IMR-90 (cell line): Measurements from ENCODE around the gene CDH13. TPM values are rescaled to one million over a fixed set of nuclear protein-coding genes. Genes with fewer than 3 reads are reported as not detected.

Experiments
- ATAC-seq: fragments of 200-7000 bp; cut with Tn5 transposase; 2 replicates; pipeline ENCODE4 v1.9.1; 2020; ENCODE audit warnings: low read depth, mild to moderate bottlenecking, moderate library complexity
- BruUV-seq: library from RNA; stranded (reverse); fragments of 400-500 nt; replicated peaks from 2 replicates; lab custom pipeline; 2021; lab: Mats Ljungman, UMichigan
- CTCF ChIA-PET: fragments of 300-600 bp; formaldehyde crosslinking; extraction: SDS; loops from one replicate; lab custom pipeline; 2021; ENCODE audit warnings: antibody characterized with exemption; lab: Yijun Ruan, JAX
- POLR2A ChIA-PET: fragments of 300-600 bp; sonication (Branson Sonifier 250); formaldehyde crosslinking; loops from one replicate; lab custom pipeline; 2022; ENCODE audit warnings: antibody characterized with exemption; ENCODE audit not compliant: unreplicated experiment; lab: Charles Lee
- DNase-seq: peaks from one replicate; pipeline ENCODE4 v3.0.0; 2013
- H2AFZ ChIP-seq: replicated peaks from 2 replicates; pipeline ENCODE3; 2013; ENCODE audit warnings: low read length, mild to moderate bottlenecking; ENCODE audit not compliant: poor library complexity
- H2AK5ac ChIP-seq: 2 replicates; pipeline ENCODE4 v1.6.1; 2013; ENCODE audit warnings: low read depth, low read length, inconsistent platforms
- H2AK9ac ChIP-seq: replicated peaks from 2 replicates; pipeline ENCODE3; 2013; ENCODE audit warnings: mild to moderate bottlenecking, low read depth, low read length, moderate library complexity; ENCODE audit not compliant: poor library complexity
- H2BK120ac ChIP-seq: 2 replicates; pipeline ENCODE4 v1.6.1; 2013; ENCODE audit warnings: low read depth, low read length, inconsistent platforms
- H2BK15ac ChIP-seq: 3 replicates; pipeline ENCODE4 v1.6.1; 2013; ENCODE audit warnings: low read depth, low read length, inconsistent platforms
- H2BK20ac ChIP-seq: 2 replicates; pipeline ENCODE4 v1.6.1; 2013; ENCODE audit warnings: low read depth, mild to moderate bottlenecking, inconsistent platforms, low read length, moderate library complexity
- H2BK5ac ChIP-seq: 2 replicates; pipeline ENCODE4 v1.6.1; 2013; ENCODE audit warnings: mild to moderate bottlenecking, low read depth, low read length, inconsistent platforms; ENCODE audit not compliant: poor library complexity, severe bottlenecking
- H3K14ac ChIP-seq: replicated peaks from 2 replicates; pipeline ENCODE4 v1.6.1; 2013; ENCODE audit warnings: low read depth, low read length, inconsistent platforms
- H3K18ac ChIP-seq: 2 replicates; pipeline ENCODE4 v1.6.1; 2013; ENCODE audit warnings: low read depth, low read length, control low read depth
- H3K23ac ChIP-seq: 2 replicates; pipeline ENCODE4 v1.6.1; 2013; ENCODE audit warnings: low read depth, low read length, inconsistent platforms
- H3K27ac ChIP-seq: 2 replicates; pipeline ENCODE4 v1.5.1; 2013; ENCODE audit warnings: mild to moderate bottlenecking, control low read depth, low read length; ENCODE audit not compliant: insufficient read depth
- H3K27me3 ChIP-seq: 2 replicates; pipeline ENCODE4 v1.6.1; 2013; ENCODE audit warnings: low read length; ENCODE audit not compliant: control insufficient read depth, insufficient read depth
- H3K36me3 ChIP-seq: 2 replicates; pipeline ENCODE4 v1.6.1; 2013; ENCODE audit warnings: low read length, mixed read lengths; ENCODE audit not compliant: control insufficient read depth, insufficient read depth
- H3K4ac ChIP-seq: 2 replicates; pipeline ENCODE4 v1.6.1; 2013; ENCODE audit warnings: low read depth, low read length, inconsistent platforms
- H3K4me1 ChIP-seq: 2 replicates; pipeline ENCODE4 v1.6.1; 2013; ENCODE audit warnings: low read length, mixed read lengths; ENCODE audit not compliant: control insufficient read depth, insufficient read depth
- H3K4me2 ChIP-seq: 2 replicates; pipeline ENCODE4 v1.6.1; 2013; ENCODE audit warnings: low read depth, mild to moderate bottlenecking, control low read depth, low read length, moderate library complexity
- H3K4me3 ChIP-seq: 2 replicates; pipeline ENCODE4 v1.5.1; 2013; ENCODE audit warnings: low read depth, mild to moderate bottlenecking, control low read depth, low read length, moderate library complexity; ENCODE audit not compliant: insufficient read depth
- H3K56ac ChIP-seq: 2 replicates; pipeline ENCODE4 v1.6.1; 2013; ENCODE audit warnings: low read length, inconsistent platforms; ENCODE audit not compliant: insufficient read depth; ENCODE audit errors: extremely low read depth
- H3K79me1 ChIP-seq, 2 experiments: 2 replicates each; pipeline ENCODE4 v1.6.1; 2013; ENCODE audit warnings: low read length in 2 of 2, inconsistent platforms in 1 of 2, low read depth in 1 of 2
- H3K9ac ChIP-seq: 2 replicates; pipeline ENCODE4 v1.6.1; 2013; ENCODE audit warnings: low read depth, low read length, control low read depth
- H3K9me1 ChIP-seq: 2 replicates; pipeline ENCODE4 v1.6.1; 2013; ENCODE audit warnings: low read length, inconsistent platforms; ENCODE audit not compliant: insufficient read depth
- H3K9me3 ChIP-seq: 2 replicates; pipeline ENCODE4 v1.6.1; 2013; ENCODE audit warnings: low read length; ENCODE audit not compliant: control insufficient read depth, insufficient read depth
- H4K20me1 ChIP-seq: 2 replicates; pipeline ENCODE4 v1.6.1; 2013; ENCODE audit warnings: low read length, inconsistent platforms; ENCODE audit not compliant: insufficient read depth
- H4K5ac ChIP-seq: 2 replicates; pipeline ENCODE4 v1.6.1; 2013; ENCODE audit warnings: mild to moderate bottlenecking, low read depth, low read length, control low read depth
- H4K8ac ChIP-seq, 2 experiments: 2 replicates each; pipeline ENCODE4 v1.6.1; 2013; ENCODE audit warnings: low read depth in 2 of 2, low read length in 2 of 2, control low read depth in 1 of 2, inconsistent platforms in 1 of 2
- H4K91ac ChIP-seq: 2 replicates; pipeline ENCODE4 v1.6.1; 2013; ENCODE audit warnings: low read depth, low read length, inconsistent platforms; ENCODE audit not compliant: insufficient read depth
- BHLHE40 ChIP-seq: fragments of 150-350 bp; IDR thresholded peaks from 2 replicates; pipeline ENCODE4 v1.6.1; 2016; ENCODE audit warnings: mild to moderate bottlenecking, low read depth, low read length
- CEBPB ChIP-seq: IDR thresholded peaks from 2 replicates; pipeline ENCODE4 v1.6.1; 2012; ENCODE audit warnings: low read depth, low read length, improper control_type of control experiment
- CHD1 ChIP-seq: IDR thresholded peaks from 2 replicates; pipeline ENCODE4 v1.6.1; 2012; ENCODE audit warnings: low read depth, low read length, improper control_type of control experiment
- FOS ChIP-seq: fragments of 150-350 bp; IDR thresholded peaks from 2 replicates; pipeline ENCODE4 v1.6.1; 2016; ENCODE audit warnings: low read depth, low read length
- MAFK ChIP-seq: IDR thresholded peaks from 2 replicates; pipeline ENCODE4 v1.6.1; 2012; ENCODE audit warnings: low read depth, low read length, improper control_type of control experiment
- MAZ ChIP-seq: IDR thresholded peaks from 2 replicates; pipeline ENCODE4 v1.6.1; 2012; ENCODE audit warnings: low read depth, mild to moderate bottlenecking, low read length, improper control_type of control experiment, moderate library complexity, borderline replicate concordance
- MXI1 ChIP-seq: IDR thresholded peaks from 2 replicates; pipeline ENCODE4 v1.6.1; 2012; ENCODE audit warnings: low read depth, mild to moderate bottlenecking, low read length, moderate library complexity, borderline replicate concordance
- NFE2L2 ChIP-seq: fragments of 150-350 bp; IDR thresholded peaks from 2 replicates; pipeline ENCODE4 v1.6.1; 2016; ENCODE audit warnings: low read depth, mild to moderate bottlenecking, low read length
- POLR2A ChIP-seq: IDR thresholded peaks from 2 replicates; pipeline ENCODE4 v1.6.1; 2012; ENCODE audit warnings: mild to moderate bottlenecking, low read depth, low read length
- RAD21 ChIP-seq: IDR thresholded peaks from 2 replicates; pipeline ENCODE4 v1.6.1; 2012; ENCODE audit warnings: low read length, improper control_type of control experiment
- RFX5 ChIP-seq: IDR thresholded peaks from 2 replicates; pipeline ENCODE4 v1.8.0; 2012; ENCODE audit warnings: low read depth, mild to moderate bottlenecking, low read length, moderate library complexity
- SMC3 ChIP-seq: fragments of 150-350 bp; IDR thresholded peaks from 2 replicates; pipeline ENCODE4 v1.6.1; 2016; ENCODE audit warnings: low read depth, mild to moderate bottlenecking, antibody characterized with exemption, low read length, moderate library complexity
- WGBS, 2 experiments: methylation state at CpG; one replicate each; pipeline versions ENCODE4 v1.1.5 to v1.1.7; 2013; ENCODE audit warnings: missing lambda C conversion rate in 2 of 2; ENCODE audit not compliant: insufficient read length in 1 of 2; ENCODE audit errors: extremely low coverage in 2 of 2; 5-methylcytosine and 5-hydroxymethylcytosine counted together
- dilution Hi-C: fragments of 300-500 bp; cut with HindIII; formaldehyde crosslinking; loops from one replicate; pipeline ENCODE4 v1.14.3; 2018; ENCODE audit warnings: low sequenced_read_pairs; ENCODE audit not compliant: unreplicated experiment
- in situ Hi-C: fragments of 300-500 bp; cut with MboI; formaldehyde crosslinking; loops from 3 replicates; pipeline ENCODE4 v1.14.3; 2019; ENCODE audit warnings: low sequenced_read_pairs, inconsistent platforms, mixed read lengths
- intact Hi-C: fragments of 100-400 bp; cut with micrococcal nuclease; formaldehyde crosslinking; loops from 2 replicates; pipeline ENCODE4 v1.10.0; 2022
- polyA plus RNA-seq, 3 experiments: library from polyadenylated mRNA; depleted of rRNA; stranded (reverse); fragments of >200 nt; gene quantifications; 2 replicates each; pipeline ENCODE4 v1.2.3, GENCODE V29; 2012; ENCODE audit warnings: low replicate concordance in 1 of 3
- total RNA-seq: library from RNA; depleted of rRNA; stranded (reverse); fragments of >200 nt; gene quantifications from 2 replicates; pipeline ENCODE4 v1.2.3, GENCODE V29; 2012
- TF ChIP-seq, protein P1 (sequence below): conservative IDR thresholded peaks from 2 replicates; pipeline ENCODE4 v1.5.1; 2012; ENCODE audit warnings: mild to moderate bottlenecking, low read depth, low read length, improper control_type of control experiment
- TF ChIP-seq, protein P2 (sequence below): fragments of 150-350 bp; IDR thresholded peaks from 2 replicates; pipeline ENCODE4 v1.6.1; 2017; ENCODE audit warnings: mild to moderate bottlenecking, antibody characterized with exemption, low read length, low read depth
- TF ChIP-seq, protein P3 (sequence below): fragments of 150-350 bp; IDR thresholded peaks from 2 replicates; pipeline ENCODE4 v1.6.1; 2016; ENCODE audit warnings: low read depth, mild to moderate bottlenecking, low read length, moderate library complexity, borderline replicate concordance

Gene CDH13
- total and polyA plus RNA-seq, 2 of the 4 experiments (the other 2 are of a cell fraction) = 61.6 to 74.7 TPM

DNA sequence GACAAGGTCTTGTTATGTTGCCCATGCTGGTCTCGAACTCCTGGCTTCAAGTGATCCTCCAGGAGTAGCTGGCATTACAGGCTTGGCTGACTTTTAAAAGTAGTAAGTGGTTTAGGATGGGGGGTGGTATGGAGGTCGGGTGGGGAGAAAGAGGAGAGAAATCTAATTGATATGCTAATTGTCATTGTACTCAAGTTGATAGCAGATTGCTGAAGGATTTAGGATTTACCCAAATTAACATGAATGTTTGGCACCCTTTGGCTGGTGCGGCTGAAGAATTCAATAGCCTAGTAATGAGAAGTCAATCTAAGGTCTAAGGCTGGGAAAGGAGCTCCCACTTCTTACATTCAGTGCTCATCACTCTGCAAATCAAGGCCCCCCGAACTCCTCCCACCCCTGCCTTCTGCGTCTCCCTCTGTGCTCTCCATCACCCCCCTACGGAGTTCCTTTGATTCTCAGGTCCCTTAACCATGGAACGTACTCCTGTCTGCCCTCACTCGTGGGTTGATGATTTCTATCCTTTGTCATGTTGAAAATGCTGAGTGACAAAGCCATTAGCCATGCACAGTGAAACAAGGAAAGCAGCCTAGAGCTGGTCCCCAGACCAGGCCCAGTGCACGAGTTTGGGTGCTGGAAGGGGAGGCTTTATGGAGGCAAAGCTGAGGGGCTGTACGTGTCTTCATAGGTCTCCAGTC, 17.3 kb downstream of the CDH13 start:
- ATAC-seq (no peak), DNase-seq (no peak)
- H4K20me1 ChIP-seq = no peaks in the 10 kb centered on the region
- WGBS, 2 experiments = 100% methylated on average over 1 of the region's 10 CpGs; no CpG with 5 or more reads in 1 of the 2 experiments
- H2AK9ac ChIP-seq = no peak overlapping the region
- H3K4me1 ChIP-seq = peaks cover 5% of the 10 kb centered on the region
- peak overlapping the region; percentile 9; the same call in 1 of the 2 replicates for H3K4ac ChIP-seq
- BruUV-seq = no TSS peak
- H2BK15ac ChIP-seq = peak overlapping the region; percentile 15; the same call in 1 of the 3 replicates
- H3K27me3 ChIP-seq = no peaks in the 10 kb centered on the region
- no peak overlapping the region for H2AFZ ChIP-seq
- dilution Hi-C loops (no loop called here), in situ Hi-C loops (no loop called here), intact Hi-C loops (no loop called here)
- no peak overlapping the region for H3K23ac ChIP-seq
- no peaks in the 10 kb centered on the region for H3K9me3 ChIP-seq
- ChIA-PET CTCF (interaction anchor here (0.6 kb wide), 1 partner anchor 47 kb away, joined by 4 read pairs; no protein-coding TSS in a partner anchor), POLR2A (no interaction called here)
- peaks cover 32 to 80% of the 10 kb centered on the region in 2 experiments for H3K79me1 ChIP-seq
- no peak overlapping the region for H3K4me2 ChIP-seq
- H3K9ac ChIP-seq = no peak overlapping the region
- no peak overlapping the region for H3K56ac ChIP-seq
- no peak overlapping the region for H3K4me3 ChIP-seq
- H2BK5ac ChIP-seq = no peak overlapping the region
- peaks cover 19% of the 10 kb centered on the region for H3K9me1 ChIP-seq
- H2BK120ac ChIP-seq = peak overlapping the region; percentile 41
- peak overlapping the region; percentile 43; the same call in 1 of the 2 replicates for H2AK5ac ChIP-seq
- H4K8ac ChIP-seq = no peak overlapping the region
- H3K14ac ChIP-seq = peak overlapping the region; percentile 8; the same call in 1 of the 2 replicates
- peak overlapping the region; percentile 42; the same call in 1 of the 2 replicates for H3K18ac ChIP-seq
- peak overlapping the region; percentile 58; the same call in 1 of the 2 replicates for H4K5ac ChIP-seq
- H3K27ac ChIP-seq = no peak overlapping the region
- peak overlapping the region; percentile 24; the same call in 1 of the 2 replicates for H2BK20ac ChIP-seq
- no peaks in the 10 kb centered on the region for H3K36me3 ChIP-seq
- no peak overlapping the region for H4K91ac ChIP-seq
- TF ChIP-seq, protein P1, sequence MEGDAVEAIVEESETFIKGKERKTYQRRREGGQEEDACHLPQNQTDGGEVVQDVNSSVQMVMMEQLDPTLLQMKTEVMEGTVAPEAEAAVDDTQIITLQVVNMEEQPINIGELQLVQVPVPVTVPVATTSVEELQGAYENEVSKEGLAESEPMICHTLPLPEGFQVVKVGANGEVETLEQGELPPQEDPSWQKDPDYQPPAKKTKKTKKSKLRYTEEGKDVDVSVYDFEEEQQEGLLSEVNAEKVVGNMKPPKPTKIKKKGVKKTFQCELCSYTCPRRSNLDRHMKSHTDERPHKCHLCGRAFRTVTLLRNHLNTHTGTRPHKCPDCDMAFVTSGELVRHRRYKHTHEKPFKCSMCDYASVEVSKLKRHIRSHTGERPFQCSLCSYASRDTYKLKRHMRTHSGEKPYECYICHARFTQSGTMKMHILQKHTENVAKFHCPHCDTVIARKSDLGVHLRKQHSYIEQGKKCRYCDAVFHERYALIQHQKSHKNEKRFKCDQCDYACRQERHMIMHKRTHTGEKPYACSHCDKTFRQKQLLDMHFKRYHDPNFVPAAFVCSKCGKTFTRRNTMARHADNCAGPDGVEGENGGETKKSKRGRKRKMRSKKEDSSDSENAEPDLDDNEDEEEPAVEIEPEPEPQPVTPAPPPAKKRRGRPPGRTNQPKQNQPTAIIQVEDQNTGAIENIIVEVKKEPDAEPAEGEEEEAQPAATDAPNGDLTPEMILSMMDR = no peak
- TF ChIP-seq NFE2L2 (no peak), SMC3 (no peak), MAZ (no peak), POLR2A (no peak), MXI1 (no peak), RFX5 (no peak), FOS (no peak), CHD1 (no peak), CEBPB (no peak), MAFK (no peak), BHLHE40 (no peak), RAD21 (no peak)
- TF ChIP-seq, protein P2, sequence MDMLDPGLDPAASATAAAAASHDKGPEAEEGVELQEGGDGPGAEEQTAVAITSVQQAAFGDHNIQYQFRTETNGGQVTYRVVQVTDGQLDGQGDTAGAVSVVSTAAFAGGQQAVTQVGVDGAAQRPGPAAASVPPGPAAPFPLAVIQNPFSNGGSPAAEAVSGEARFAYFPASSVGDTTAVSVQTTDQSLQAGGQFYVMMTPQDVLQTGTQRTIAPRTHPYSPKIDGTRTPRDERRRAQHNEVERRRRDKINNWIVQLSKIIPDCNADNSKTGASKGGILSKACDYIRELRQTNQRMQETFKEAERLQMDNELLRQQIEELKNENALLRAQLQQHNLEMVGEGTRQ = no peak
- TF ChIP-seq, protein P3, sequence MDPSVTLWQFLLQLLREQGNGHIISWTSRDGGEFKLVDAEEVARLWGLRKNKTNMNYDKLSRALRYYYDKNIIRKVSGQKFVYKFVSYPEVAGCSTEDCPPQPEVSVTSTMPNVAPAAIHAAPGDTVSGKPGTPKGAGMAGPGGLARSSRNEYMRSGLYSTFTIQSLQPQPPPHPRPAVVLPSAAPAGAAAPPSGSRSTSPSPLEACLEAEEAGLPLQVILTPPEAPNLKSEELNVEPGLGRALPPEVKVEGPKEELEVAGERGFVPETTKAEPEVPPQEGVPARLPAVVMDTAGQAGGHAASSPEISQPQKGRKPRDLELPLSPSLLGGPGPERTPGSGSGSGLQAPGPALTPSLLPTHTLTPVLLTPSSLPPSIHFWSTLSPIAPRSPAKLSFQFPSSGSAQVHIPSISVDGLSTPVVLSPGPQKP = no peak
